Measurements from ENCODE around the gene ACVR2A.

ACVR2A gene

DNA sequence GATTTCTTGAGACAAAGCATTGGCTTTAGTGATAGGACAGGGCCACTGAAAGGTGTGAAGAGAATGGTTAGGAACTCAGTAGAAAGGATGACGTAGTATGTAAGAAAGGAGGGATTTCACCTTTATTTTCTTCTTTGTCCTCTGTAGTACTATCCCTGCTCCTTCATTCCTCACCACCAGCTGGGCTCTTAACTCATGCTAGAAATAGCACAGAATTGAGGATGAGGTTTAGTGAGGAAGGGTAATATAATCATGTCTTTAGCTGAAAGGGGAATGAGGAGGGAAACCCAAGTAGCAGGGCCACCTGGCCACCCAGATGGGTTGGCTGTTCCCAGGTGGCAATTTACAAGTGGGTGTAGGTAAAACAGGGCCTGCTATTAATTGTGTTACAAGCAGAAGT lies 15.2 kb downstream of the ACVR2A start:
- TF ChIP-seq SUZ12 (IDR thresholded peaks at IDR 0.05; ENCODE audit: extremely low read depth, insufficient read depth, insufficient read length) (no peak), YY1 (IDR thresholded peaks at IDR 0.05; ENCODE audit: insufficient read depth, insufficient read length) (no peak)
- no peaks in the 10 kb centered on the region for H3K27me3 ChIP-seq (ENCODE audit: insufficient read depth, insufficient read length)
- no peaks in the 10 kb centered on the region for H3K4me1 ChIP-seq (ENCODE audit: insufficient read depth, insufficient read length)
- H3K9me3 ChIP-seq (ENCODE audit: insufficient read depth, low read length), result no peaks in the 10 kb centered on the region
- no peaks in the 10 kb centered on the region for H3K36me3 ChIP-seq (ENCODE audit: insufficient read depth, insufficient read length, low read length)
- H3K4me3 ChIP-seq (ENCODE audit: insufficient read length, low read depth), result no peak overlapping the region
- H3K9ac ChIP-seq (ENCODE audit: insufficient read length, low read depth), result no peak overlapping the region
- peak; percentile 1 for DNase-seq (ENCODE audit: low read depth, low spot score)

DNA sequence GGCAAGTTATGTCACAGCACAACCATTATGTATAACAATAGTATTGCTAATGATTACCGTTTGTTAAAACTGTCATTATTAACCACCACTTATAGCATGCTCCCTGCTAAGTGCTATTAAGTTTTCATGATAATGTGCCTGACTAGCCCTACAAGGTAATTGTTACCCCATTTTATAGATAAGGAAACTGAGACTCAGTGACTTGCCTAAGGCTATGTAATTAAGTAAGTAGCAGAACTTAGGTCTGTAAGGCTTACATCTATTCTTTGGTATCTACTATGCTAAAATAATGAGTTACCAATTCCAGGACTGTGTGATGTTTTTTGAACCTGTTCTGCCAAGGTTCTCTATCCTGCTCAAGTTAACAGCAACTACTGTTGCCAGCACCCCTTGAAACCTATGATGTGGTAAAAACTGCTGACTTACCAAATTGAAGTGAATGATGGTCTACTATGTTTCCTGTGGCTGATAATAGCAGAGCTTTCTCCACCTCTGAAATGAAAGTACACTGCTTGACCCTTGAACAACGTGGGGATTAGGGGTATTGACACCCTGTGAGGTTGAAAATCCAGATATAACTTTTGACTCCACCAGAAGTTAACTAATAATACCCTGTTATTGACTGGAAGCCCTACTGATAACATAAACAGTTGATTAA lies 18.2 kb downstream of the ACVR2A start:
- TF ChIP-seq YY1 (IDR thresholded peaks at IDR 0.05; ENCODE audit: insufficient read depth, insufficient read length), result no peak
- no peaks in the 10 kb centered on the region for H3K9me3 ChIP-seq (ENCODE audit: insufficient read depth, low read length)
- H3K36me3 ChIP-seq (ENCODE audit: insufficient read depth, insufficient read length, low read length), result no peaks in the 10 kb centered on the region
- no peak for DNase-seq (ENCODE audit: low read depth, low spot score)
- no peak overlapping the region for H3K9ac ChIP-seq (ENCODE audit: insufficient read length, low read depth)
- H3K4me3 ChIP-seq (ENCODE audit: insufficient read length, low read depth), result no peak overlapping the region
- no peaks in the 10 kb centered on the region for H3K4me1 ChIP-seq (ENCODE audit: insufficient read depth, insufficient read length)
- H3K27me3 ChIP-seq (ENCODE audit: insufficient read depth, insufficient read length), result no peaks in the 10 kb centered on the region

DNA sequence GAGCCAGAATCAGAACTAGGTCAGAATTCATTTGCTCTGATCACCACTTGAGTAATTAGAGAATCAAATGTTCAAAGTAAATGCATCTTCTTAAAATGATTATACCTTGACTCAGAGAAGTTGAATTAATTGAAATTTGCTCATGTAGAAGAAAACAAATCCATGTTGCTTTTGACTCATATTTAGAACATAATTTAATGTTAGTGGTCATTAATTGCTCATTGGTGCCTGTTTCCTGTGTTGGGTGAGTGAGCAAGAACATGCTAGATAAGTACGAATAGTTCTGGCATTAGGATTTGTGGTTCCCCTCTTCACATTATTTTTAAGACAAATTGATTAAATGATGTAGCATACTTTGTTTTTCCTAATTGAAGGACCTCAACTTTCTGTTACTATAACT lies 19.0 kb downstream of the ACVR2A start:
- Histone ChIP-seq H3K27me3 (ENCODE audit: insufficient read depth, insufficient read length) (no peaks in the 10 kb centered on the region), H3K9ac (ENCODE audit: insufficient read length, low read depth) (no peak overlapping the region), H3K4me3 (ENCODE audit: insufficient read length, low read depth) (no peak overlapping the region), H3K9me3 (ENCODE audit: insufficient read depth, low read length) (no peaks in the 10 kb centered on the region), H3K36me3 (ENCODE audit: insufficient read depth, insufficient read length, low read length) (no peaks in the 10 kb centered on the region), H3K4me1 (ENCODE audit: insufficient read depth, insufficient read length) (no peaks in the 10 kb centered on the region)
- no peak for TF ChIP-seq ZNF274 (IDR thresholded peaks at IDR 0.05; ENCODE audit: low read depth, low read length)
- no peak for TF ChIP-seq SUZ12 (IDR thresholded peaks at IDR 0.05; ENCODE audit: extremely low read depth, insufficient read depth, insufficient read length)
- no peak for TF ChIP-seq YY1 (IDR thresholded peaks at IDR 0.05; ENCODE audit: insufficient read depth, insufficient read length)
- no peak for DNase-seq (ENCODE audit: low read depth, low spot score)

DNA sequence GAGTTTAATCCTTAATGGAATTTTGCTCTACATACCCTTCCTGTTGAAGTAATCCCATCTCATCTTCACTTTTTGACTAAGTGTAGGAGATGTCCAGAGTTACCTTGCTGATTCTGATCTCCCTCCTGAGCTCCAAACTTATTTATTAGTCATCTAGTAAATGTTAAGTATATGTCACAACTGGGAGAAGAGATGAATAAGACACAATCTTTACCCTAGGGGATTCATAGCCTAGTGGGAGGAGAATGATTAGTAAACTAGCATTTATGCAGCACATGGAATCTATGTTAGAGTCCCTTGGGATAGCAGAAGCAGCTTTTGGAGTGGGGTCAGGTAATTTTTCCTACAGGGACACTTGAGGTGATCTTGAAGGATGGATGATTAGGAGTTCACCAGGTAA lies 20.7 kb downstream of the ACVR2A start:
- H3K36me3 ChIP-seq (ENCODE audit: insufficient read depth, insufficient read length, low read length), result no peaks in the 10 kb centered on the region
- no peak overlapping the region for H3K9ac ChIP-seq (ENCODE audit: insufficient read length, low read depth)
- no peak overlapping the region for H3K4me3 ChIP-seq (ENCODE audit: insufficient read length, low read depth)
- H3K27me3 ChIP-seq (ENCODE audit: insufficient read depth, insufficient read length), result no peaks in the 10 kb centered on the region
- no peaks in the 10 kb centered on the region for H3K9me3 ChIP-seq (ENCODE audit: insufficient read depth, low read length)
- no peaks in the 10 kb centered on the region for H3K4me1 ChIP-seq (ENCODE audit: insufficient read depth, insufficient read length)
- TF ChIP-seq YY1 (IDR thresholded peaks at IDR 0.05; ENCODE audit: insufficient read depth, insufficient read length) (no peak), ZNF274 (IDR thresholded peaks at IDR 0.05; ENCODE audit: low read depth, low read length) (no peak), SUZ12 (IDR thresholded peaks at IDR 0.05; ENCODE audit: extremely low read depth, insufficient read depth, insufficient read length) (no peak)
- DNase-seq (ENCODE audit: low read depth, low spot score), result no peak

DNA sequence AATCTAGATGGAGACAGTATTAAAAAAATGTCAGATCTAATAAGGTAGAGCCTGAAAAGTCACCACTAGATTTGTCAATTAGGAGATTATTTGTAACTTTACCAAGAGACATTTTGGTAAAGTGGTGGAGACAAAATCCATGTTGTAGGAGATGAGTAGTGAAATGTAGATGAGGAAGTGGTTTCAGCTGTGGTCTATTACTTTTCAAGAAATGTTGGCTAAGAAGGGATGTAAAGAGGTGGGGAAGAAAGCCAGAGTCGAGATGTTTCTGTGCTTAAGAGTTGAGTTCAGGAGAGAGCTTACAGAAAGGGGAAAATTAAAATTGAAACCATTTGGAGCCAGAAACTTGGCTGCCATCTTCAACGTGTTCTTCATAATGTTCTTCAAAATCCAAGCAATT lies 22.2 kb downstream of the ACVR2A start:
- DNase-seq (ENCODE audit: low read depth, low spot score), result no peak
- H3K4me1 ChIP-seq (ENCODE audit: insufficient read depth, insufficient read length), result no peaks in the 10 kb centered on the region
- H3K4me3 ChIP-seq (ENCODE audit: insufficient read length, low read depth), result no peak overlapping the region

DNA sequence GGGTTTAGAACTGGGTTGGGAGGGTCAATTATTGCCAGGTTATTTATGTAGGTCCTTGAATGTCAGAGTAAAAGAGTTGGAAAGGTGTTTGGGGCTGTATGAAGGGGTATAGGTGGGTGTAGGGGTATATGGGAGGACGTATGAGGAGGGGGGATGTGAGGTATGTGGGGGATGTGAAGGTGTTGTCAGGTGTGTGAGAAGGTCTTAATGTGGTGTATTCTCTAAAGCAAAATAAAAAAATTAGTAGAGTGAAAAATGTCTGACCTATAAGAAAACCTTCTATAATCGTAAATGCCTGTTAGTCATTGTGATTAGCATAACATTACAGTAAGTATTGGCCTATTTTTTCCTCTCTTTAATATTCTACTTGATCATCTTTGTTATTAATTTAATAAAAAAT lies 25.1 kb downstream of the ACVR2A start:
- TF ChIP-seq ZNF274 (IDR thresholded peaks at IDR 0.05; ENCODE audit: low read depth, low read length), result no peak
- TF ChIP-seq YY1 (IDR thresholded peaks at IDR 0.05; ENCODE audit: insufficient read depth, insufficient read length), result no peak
- no peak for TF ChIP-seq SUZ12 (IDR thresholded peaks at IDR 0.05; ENCODE audit: extremely low read depth, insufficient read depth, insufficient read length)
- H3K36me3 ChIP-seq (ENCODE audit: insufficient read depth, insufficient read length, low read length), result no peaks in the 10 kb centered on the region
- H3K27me3 ChIP-seq (ENCODE audit: insufficient read depth, insufficient read length), result no peaks in the 10 kb centered on the region
- no peaks in the 10 kb centered on the region for H3K4me1 ChIP-seq (ENCODE audit: insufficient read depth, insufficient read length)
- H3K4me3 ChIP-seq (ENCODE audit: insufficient read length, low read depth), result no peak overlapping the region
- no peak overlapping the region for H3K9ac ChIP-seq (ENCODE audit: insufficient read length, low read depth)
- H3K9me3 ChIP-seq (ENCODE audit: insufficient read depth, low read length), result no peaks in the 10 kb centered on the region
- no peak for DNase-seq (ENCODE audit: low read depth, low spot score)

More for the DNA sequence above, 22.2 kb downstream of the ACVR2A start:
- H3K36me3 ChIP-seq (ENCODE audit: insufficient read depth, insufficient read length, low read length), result no peaks in the 10 kb centered on the region
- no peaks in the 10 kb centered on the region for H3K9me3 ChIP-seq (ENCODE audit: insufficient read depth, low read length)
- no peak for TF ChIP-seq SUZ12 (IDR thresholded peaks at IDR 0.05; ENCODE audit: extremely low read depth, insufficient read depth, insufficient read length)
- TF ChIP-seq YY1 (IDR thresholded peaks at IDR 0.05; ENCODE audit: insufficient read depth, insufficient read length), result no peak
- no peak for TF ChIP-seq ZNF274 (IDR thresholded peaks at IDR 0.05; ENCODE audit: low read depth, low read length)
- no peak overlapping the region for H3K9ac ChIP-seq (ENCODE audit: insufficient read length, low read depth)
- no peaks in the 10 kb centered on the region for H3K27me3 ChIP-seq (ENCODE audit: insufficient read depth, insufficient read length)

DNA sequence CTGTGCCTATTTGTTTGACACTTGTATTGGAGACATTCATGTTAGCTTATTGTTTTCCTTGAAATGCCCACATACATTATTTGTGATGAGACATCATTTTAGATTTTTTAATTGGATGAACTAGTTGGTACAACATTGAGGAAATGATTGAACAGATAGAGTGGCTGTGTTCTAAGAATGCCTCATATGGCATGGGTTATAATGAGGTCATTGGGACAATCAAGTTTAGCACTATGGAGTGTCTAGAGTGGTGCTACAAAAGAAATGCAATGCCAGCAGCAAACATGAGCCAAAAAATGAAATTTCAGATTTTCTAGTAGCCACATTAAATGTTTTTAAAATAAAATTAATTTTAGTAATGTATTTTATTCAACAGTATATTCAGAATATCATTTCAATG lies 28.1 kb downstream of the ACVR2A start:
- H3K4me3 ChIP-seq (ENCODE audit: insufficient read length, low read depth), result no peak overlapping the region
- DNase-seq (ENCODE audit: low read depth, low spot score), result no peak
- H3K9me3 ChIP-seq (ENCODE audit: insufficient read depth, low read length), result no peaks in the 10 kb centered on the region
- no peaks in the 10 kb centered on the region for H3K27me3 ChIP-seq (ENCODE audit: insufficient read depth, insufficient read length)
- TF ChIP-seq YY1 (IDR thresholded peaks at IDR 0.05; ENCODE audit: insufficient read depth, insufficient read length) (no peak), SUZ12 (IDR thresholded peaks at IDR 0.05; ENCODE audit: extremely low read depth, insufficient read depth, insufficient read length) (no peak), ZNF274 (IDR thresholded peaks at IDR 0.05; ENCODE audit: low read depth, low read length) (no peak)
- H3K4me1 ChIP-seq (ENCODE audit: insufficient read depth, insufficient read length), result no peaks in the 10 kb centered on the region
- no peaks in the 10 kb centered on the region for H3K36me3 ChIP-seq (ENCODE audit: insufficient read depth, insufficient read length, low read length)
- H3K9ac ChIP-seq (ENCODE audit: insufficient read length, low read depth), result no peak overlapping the region
